ENCODE measurements around the gene MSANTD2.

DNA sequence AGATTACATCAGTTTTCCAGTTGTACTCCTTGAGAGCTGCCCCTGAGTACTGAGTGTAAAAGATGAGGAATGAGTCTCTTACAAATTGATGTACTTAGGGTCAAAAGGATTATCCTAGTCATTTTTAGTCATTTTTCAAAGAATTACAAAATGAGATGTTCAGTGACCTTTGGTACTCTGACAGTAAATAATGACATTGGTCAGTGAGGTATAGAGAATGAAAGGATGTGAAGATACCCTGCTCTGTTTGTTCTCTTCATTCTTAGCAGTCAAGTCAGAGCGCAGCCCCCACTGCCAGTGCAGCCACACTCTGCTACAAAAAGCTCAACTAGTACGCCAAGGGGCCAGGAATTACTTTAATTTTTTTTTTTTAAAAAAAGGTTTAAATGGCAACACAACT lies 34.0 kb downstream of the MSANTD2 start:
- TF ChIP-seq, protein P1, sequence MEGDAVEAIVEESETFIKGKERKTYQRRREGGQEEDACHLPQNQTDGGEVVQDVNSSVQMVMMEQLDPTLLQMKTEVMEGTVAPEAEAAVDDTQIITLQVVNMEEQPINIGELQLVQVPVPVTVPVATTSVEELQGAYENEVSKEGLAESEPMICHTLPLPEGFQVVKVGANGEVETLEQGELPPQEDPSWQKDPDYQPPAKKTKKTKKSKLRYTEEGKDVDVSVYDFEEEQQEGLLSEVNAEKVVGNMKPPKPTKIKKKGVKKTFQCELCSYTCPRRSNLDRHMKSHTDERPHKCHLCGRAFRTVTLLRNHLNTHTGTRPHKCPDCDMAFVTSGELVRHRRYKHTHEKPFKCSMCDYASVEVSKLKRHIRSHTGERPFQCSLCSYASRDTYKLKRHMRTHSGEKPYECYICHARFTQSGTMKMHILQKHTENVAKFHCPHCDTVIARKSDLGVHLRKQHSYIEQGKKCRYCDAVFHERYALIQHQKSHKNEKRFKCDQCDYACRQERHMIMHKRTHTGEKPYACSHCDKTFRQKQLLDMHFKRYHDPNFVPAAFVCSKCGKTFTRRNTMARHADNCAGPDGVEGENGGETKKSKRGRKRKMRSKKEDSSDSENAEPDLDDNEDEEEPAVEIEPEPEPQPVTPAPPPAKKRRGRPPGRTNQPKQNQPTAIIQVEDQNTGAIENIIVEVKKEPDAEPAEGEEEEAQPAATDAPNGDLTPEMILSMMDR (IDR thresholded peaks at IDR 0.05) = no peak
- TF ChIP-seq EZH2 (IDR thresholded peaks at IDR 0.05; ENCODE audit: borderline replicate concordance, insufficient read depth, low read depth, low read length, poor library complexity, severe bottlenecking) = no peak

Data from B cell (primary cell).